ENCODE results near the gene POLR2H.
A peak's percentile ranks its signal among the peaks of the same experiment; 100 is the strongest.

POLR2H gene

DNA sequence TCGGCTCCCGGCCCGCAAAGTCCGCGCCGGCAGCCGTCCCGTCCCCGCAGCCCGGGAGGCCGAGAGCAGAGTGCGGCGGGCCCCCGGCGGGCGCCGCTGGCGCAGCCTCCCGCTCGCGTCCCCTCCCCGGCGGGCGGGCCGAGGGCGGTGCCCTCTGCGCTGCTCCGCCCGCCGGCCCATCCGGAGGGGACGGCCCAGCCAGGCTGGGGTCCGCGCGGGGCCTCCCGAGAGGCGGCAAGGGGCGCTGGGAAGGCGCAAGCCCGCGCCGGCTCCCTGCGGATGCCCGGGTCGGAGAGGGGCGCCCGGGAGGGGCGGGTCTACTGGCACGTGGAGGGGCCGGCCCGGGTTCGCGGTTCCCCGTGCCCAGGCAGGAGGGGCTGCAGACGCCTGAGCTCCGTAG is at the start of gene POLR2H, which contains the start of gene CLCN2:
POLR2H (plus strand) TSS at position 179 of the 400 bp plus-strand sequence. CDS start 1,783 bp downstream, outside the sequence.
CLCN2 (minus strand) TSS at position 74 of the 400 bp plus-strand sequence. CDS start 126 bp downstream, outside the sequence.
- POLR2A ChIA-PET: interaction anchor here (0.8 to 2.7 kb wide), 6 partner anchors 13 to 185 kb away, joined by 3 to 9 read pairs (median 4); partner anchors contain the start of genes CHRD and FAM131A
- TF ChIP-seq, protein P1, sequence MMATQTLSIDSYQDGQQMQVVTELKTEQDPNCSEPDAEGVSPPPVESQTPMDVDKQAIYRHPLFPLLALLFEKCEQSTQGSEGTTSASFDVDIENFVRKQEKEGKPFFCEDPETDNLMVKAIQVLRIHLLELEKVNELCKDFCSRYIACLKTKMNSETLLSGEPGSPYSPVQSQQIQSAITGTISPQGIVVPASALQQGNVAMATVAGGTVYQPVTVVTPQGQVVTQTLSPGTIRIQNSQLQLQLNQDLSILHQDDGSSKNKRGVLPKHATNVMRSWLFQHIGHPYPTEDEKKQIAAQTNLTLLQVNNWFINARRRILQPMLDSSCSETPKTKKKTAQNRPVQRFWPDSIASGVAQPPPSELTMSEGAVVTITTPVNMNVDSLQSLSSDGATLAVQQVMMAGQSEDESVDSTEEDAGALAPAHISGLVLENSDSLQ (IDR thresholded peaks at IDR 0.05): no peak
- TF ChIP-seq BHLHE40 (IDR thresholded peaks at IDR 0.05; ENCODE audit: borderline replicate concordance) (no peak), CTBP1 (IDR thresholded peaks at IDR 0.05; ENCODE audit: borderline replicate concordance) (no peak), HDGF (IDR thresholded peaks at IDR 0.05; ENCODE audit: borderline replicate concordance) (no peak), ZNF384 (IDR thresholded peaks at IDR 0.05) (no peak), TARDBP (IDR thresholded peaks at IDR 0.05) (no peak), NFRKB (IDR thresholded peaks at IDR 0.05) (no peak), FOXM1 (IDR thresholded peaks at IDR 0.05; ENCODE audit: borderline replicate concordance) (no peak), SP1 (IDR thresholded peaks at IDR 0.05) (no peak), LEF1 (IDR thresholded peaks at IDR 0.05; ENCODE audit: borderline replicate concordance) (no peak), ARNT (IDR thresholded peaks at IDR 0.05) (no peak), FOXK2 (IDR thresholded peaks at IDR 0.05) (no peak), FOXA1 (IDR thresholded peaks at IDR 0.05) (no peak)
- DNase-seq (ENCODE audit: extremely low spot score): peak; percentile 50
- CTCF ChIA-PET: interaction anchor here (1.1 to 1.4 kb wide), 2 partner anchors 10 to 16 kb away, joined by 3 read pairs; no protein-coding TSS in a partner anchor

- CTCF ChIA-PET: no interaction called here
- DNase-seq (ENCODE audit: extremely low spot score): peak; percentile 93
- POLR2A ChIA-PET: no interaction called here
- no peak for TF ChIP-seq FOXM1 (IDR thresholded peaks at IDR 0.05; ENCODE audit: borderline replicate concordance)
- no peak for TF ChIP-seq BHLHE40 (IDR thresholded peaks at IDR 0.05; ENCODE audit: borderline replicate concordance)
- no peak for TF ChIP-seq SP1 (IDR thresholded peaks at IDR 0.05)
- no peak for TF ChIP-seq SUZ12 (IDR thresholded peaks at IDR 0.05)
- no peak for TF ChIP-seq FOXK2 (IDR thresholded peaks at IDR 0.05)
- TF ChIP-seq NFRKB (IDR thresholded peaks at IDR 0.05): no peak
- no peak for TF ChIP-seq FOXA1 (IDR thresholded peaks at IDR 0.05)
- no peak for TF ChIP-seq ARNT (IDR thresholded peaks at IDR 0.05)
- TF ChIP-seq ELF4 (IDR thresholded peaks at IDR 0.05): no peak
- no peak for TF ChIP-seq LEF1 (IDR thresholded peaks at IDR 0.05; ENCODE audit: borderline replicate concordance)
- no peak for TF ChIP-seq CTBP1 (IDR thresholded peaks at IDR 0.05; ENCODE audit: borderline replicate concordance)
- TF ChIP-seq TARDBP (IDR thresholded peaks at IDR 0.05): no peak
Observed at GRCh38 chr3:184314363-184314699, 47.2 kb upstream of the POLR2H start, which contains the start of gene EIF4G1. Gene EIF4G1, plus strand, starts transcription at chr3:184314606. Its CDS starts 1,191 bp downstream, at chr3:184315797.

DNA sequence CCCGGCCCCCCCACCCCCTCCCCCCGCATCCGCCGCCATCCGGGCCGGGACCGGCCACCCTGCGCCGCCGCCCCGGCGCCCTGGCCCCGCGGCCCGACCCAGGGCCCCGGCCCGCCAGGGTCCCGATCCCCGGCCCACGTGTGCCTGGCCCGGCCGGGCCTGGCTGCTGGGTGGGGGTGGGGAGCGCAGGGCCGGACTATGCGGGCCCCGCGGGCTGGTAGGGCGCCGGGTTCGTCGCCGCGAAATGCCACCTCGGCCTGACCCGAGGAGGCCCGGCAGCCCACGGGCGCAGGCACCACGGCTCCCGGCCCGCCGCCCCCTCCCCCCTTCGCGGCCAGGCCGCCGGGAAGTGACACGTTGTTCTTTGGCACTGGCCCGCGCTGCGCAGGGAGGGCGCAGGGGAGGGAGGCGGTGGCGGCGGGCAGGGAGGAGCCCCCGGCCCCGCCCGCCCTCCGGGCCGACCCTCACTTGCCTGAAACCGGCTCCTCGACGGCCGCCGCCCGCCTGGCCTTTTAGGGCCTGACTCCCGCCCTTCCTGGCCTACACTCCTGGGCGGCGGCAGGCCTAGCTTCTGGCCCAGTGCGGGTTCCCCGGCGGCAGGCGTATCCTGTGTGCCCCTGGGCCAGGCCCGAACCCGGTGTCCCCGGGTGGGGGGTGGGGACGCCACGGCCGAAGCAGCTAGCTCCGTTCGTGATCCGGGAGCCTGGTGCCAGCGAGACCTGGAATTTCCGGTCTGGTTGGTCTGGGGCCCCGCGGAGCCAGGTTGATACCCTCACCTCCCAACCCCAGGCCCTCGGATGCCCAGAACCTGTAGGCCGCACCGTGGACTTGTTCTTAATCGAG is 46.6 kb upstream of the POLR2H start:
- DNase-seq (ENCODE audit: extremely low spot score): peak; percentile 27
- CTCF ChIA-PET: no interaction called here
- TF ChIP-seq BHLHE40 (IDR thresholded peaks at IDR 0.05; ENCODE audit: borderline replicate concordance): no peak
- no peak for TF ChIP-seq FOXA1 (IDR thresholded peaks at IDR 0.05)
- no peak for TF ChIP-seq SUZ12 (IDR thresholded peaks at IDR 0.05)
- no peak for TF ChIP-seq ELF4 (IDR thresholded peaks at IDR 0.05)
- no peak for TF ChIP-seq NFRKB (IDR thresholded peaks at IDR 0.05)
- no peak for TF ChIP-seq ZNF384 (IDR thresholded peaks at IDR 0.05)
- no peak for TF ChIP-seq LEF1 (IDR thresholded peaks at IDR 0.05; ENCODE audit: borderline replicate concordance)
- TF ChIP-seq HDGF (IDR thresholded peaks at IDR 0.05; ENCODE audit: borderline replicate concordance): no peak
- no peak for TF ChIP-seq FOXK2 (IDR thresholded peaks at IDR 0.05)
- TF ChIP-seq SP1 (IDR thresholded peaks at IDR 0.05): no peak
- TF ChIP-seq CTBP1 (IDR thresholded peaks at IDR 0.05; ENCODE audit: borderline replicate concordance): no peak
- TF ChIP-seq FOXM1 (IDR thresholded peaks at IDR 0.05; ENCODE audit: borderline replicate concordance): no peak
- no peak for TF ChIP-seq L3MBTL2 (conservative IDR thresholded peaks at IDR 0.05)
- no peak for TF ChIP-seq ARNT (IDR thresholded peaks at IDR 0.05)
- TF ChIP-seq TARDBP (IDR thresholded peaks at IDR 0.05): no peak
- TF ChIP-seq, protein P1 (IDR thresholded peaks at IDR 0.05): no peak
- POLR2A ChIA-PET: no interaction called here

DNA sequence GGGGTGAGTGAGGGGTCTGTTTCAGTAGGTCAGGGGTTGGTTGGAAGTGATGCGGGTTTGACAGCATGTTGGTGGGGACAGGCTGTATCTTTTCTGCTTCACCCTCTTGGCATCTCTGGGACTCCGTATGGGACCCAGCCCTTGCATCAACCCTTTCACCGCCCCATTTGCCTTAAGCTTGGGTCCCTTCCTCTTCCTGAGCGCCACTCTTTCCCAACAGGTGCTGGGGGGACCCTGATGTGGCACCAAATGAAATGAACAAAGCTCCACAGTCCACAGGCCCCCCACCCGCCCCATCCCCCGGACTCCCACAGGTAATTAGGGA is 46.0 kb upstream of the POLR2H start:
- no peak for DNase-seq (ENCODE audit: extremely low spot score)
- CTCF ChIA-PET: interaction anchor here (0.7 kb wide), 1 partner anchor 480 kb away, joined by 3 read pairs; no protein-coding TSS in a partner anchor
- POLR2A ChIA-PET: interaction anchor here (0.8 kb wide), 1 partner anchor 16 kb away, joined by 3 read pairs; no protein-coding TSS in a partner anchor
- no peak for TF ChIP-seq L3MBTL2 (conservative IDR thresholded peaks at IDR 0.05)
- no peak for TF ChIP-seq FOXK2 (IDR thresholded peaks at IDR 0.05)
- TF ChIP-seq, protein P1 (IDR thresholded peaks at IDR 0.05): no peak
- no peak for TF ChIP-seq CTBP1 (IDR thresholded peaks at IDR 0.05; ENCODE audit: borderline replicate concordance)
- TF ChIP-seq NFRKB (IDR thresholded peaks at IDR 0.05): no peak
- no peak for TF ChIP-seq SUZ12 (IDR thresholded peaks at IDR 0.05)
- TF ChIP-seq TARDBP (IDR thresholded peaks at IDR 0.05): no peak
- no peak for TF ChIP-seq FOXM1 (IDR thresholded peaks at IDR 0.05; ENCODE audit: borderline replicate concordance)
- TF ChIP-seq HDGF (IDR thresholded peaks at IDR 0.05; ENCODE audit: borderline replicate concordance): no peak
- no peak for TF ChIP-seq FOXA1 (IDR thresholded peaks at IDR 0.05)
- no peak for TF ChIP-seq ELF4 (IDR thresholded peaks at IDR 0.05)
- TF ChIP-seq BHLHE40 (IDR thresholded peaks at IDR 0.05; ENCODE audit: borderline replicate concordance): no peak

DNA sequence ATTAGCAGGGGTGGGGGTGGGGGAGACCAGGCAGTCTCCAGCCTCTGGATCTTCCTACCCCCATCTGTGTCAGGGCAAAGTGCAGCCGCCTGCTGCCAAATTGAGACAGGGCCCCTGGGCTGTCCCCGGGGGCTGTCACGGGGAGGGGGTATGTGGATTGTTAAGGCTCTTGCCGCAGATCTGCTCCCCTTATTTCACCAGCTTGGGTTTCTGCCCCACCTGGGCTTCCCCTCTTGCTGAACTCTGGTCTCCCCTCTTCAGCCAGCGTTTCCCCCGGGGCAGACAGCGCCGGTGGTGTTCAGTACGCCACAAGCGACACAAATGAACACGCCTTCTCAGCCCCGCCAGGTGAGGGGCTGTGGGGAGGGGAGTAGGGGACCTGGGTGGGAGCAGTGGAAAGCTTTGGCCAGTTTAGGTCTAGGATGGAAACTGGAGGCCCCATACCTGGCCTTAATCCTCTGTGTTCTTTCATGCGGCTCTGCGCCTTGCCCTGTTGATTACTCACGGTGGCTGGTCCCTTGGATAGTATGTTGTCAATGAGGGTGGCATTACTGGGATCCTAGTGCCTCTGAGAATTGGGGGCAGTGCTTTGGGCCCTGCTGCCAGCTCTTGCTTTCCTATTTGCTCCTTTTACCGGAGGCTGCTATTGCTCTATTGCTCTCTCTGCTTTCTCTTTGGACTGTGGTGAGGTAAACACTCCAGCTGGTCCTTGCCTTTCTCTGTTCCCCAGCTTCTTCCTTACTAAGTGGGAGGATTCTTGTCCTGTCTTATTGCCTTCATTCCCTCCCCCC is 45.4 kb upstream of the POLR2H start:
- TF ChIP-seq FOXA1 (IDR thresholded peaks at IDR 0.05) (no peak), L3MBTL2 (conservative IDR thresholded peaks at IDR 0.05) (no peak), SUZ12 (IDR thresholded peaks at IDR 0.05) (no peak), FOXM1 (IDR thresholded peaks at IDR 0.05; ENCODE audit: borderline replicate concordance) (no peak), BHLHE40 (IDR thresholded peaks at IDR 0.05; ENCODE audit: borderline replicate concordance) (no peak), TARDBP (IDR thresholded peaks at IDR 0.05) (no peak), ELF4 (IDR thresholded peaks at IDR 0.05) (no peak), HDGF (IDR thresholded peaks at IDR 0.05; ENCODE audit: borderline replicate concordance) (no peak), CTBP1 (IDR thresholded peaks at IDR 0.05; ENCODE audit: borderline replicate concordance) (no peak), FOXK2 (IDR thresholded peaks at IDR 0.05) (no peak), LEF1 (IDR thresholded peaks at IDR 0.05; ENCODE audit: borderline replicate concordance) (no peak)
- POLR2A ChIA-PET: interaction anchor here (0.8 kb wide), 1 partner anchor 16 kb away, joined by 3 read pairs; no protein-coding TSS in a partner anchor
- CTCF ChIA-PET: interaction anchor here (0.7 kb wide), 1 partner anchor 481 kb away, joined by 3 read pairs; no protein-coding TSS in a partner anchor
- DNase-seq (ENCODE audit: extremely low spot score): no peak

Data from HEK293T (cell line).